Epithelial cell of proximal tubule (primary cell): ENCODE data around the gene NAA35. TPM values are rescaled to one million over a fixed set of nuclear protein-coding genes. Genes with fewer than 3 reads are reported as not detected.
A peak's percentile ranks its signal among the peaks of the same experiment; 100 is the strongest.
"Not testable (repeated sequence)": the region's sequence is repeated elsewhere in the genome, so short reads cannot be mapped to it uniquely, and the experiment has no call there.

Experiments
- DNase-seq: peaks from one replicate; pipeline ENCODE4 v3.0.0-alpha.2; 2011; ENCODE audit warnings: low read depth
- H3K4me3 ChIP-seq: 2 replicates; pipeline ENCODE4 v1.5.1; 2011; ENCODE audit warnings: low read depth, mild to moderate bottlenecking, low read length
- CTCF ChIP-seq: conservative IDR thresholded peaks from 2 replicates; pipeline ENCODE4 v1.5.1; 2012; ENCODE audit warnings: low read depth, mild to moderate bottlenecking, low read length
- total RNA-seq: library from RNA; depleted of rRNA; stranded (reverse); fragments of >200 nt; gene quantifications from 2 replicates; pipeline ENCODE4 v1.2.3, GENCODE V29; 2015

Gene NAA35
- total RNA-seq, 1 donor from 2014 or later, result 22.8 TPM

GRCh38 chr9:85931495-85931894 is 9.5 kb upstream of the NAA35 start:
- no peak for DNase-seq
- H3K4me3 ChIP-seq, result no peak overlapping the region
- TF ChIP-seq CTCF, result no peak

- not testable (repeated sequence) for DNase-seq, H3K4me3 ChIP-seq
Observed at GRCh38 chr9:85935950-85936349, 5.0 kb upstream of the NAA35 start.

DNA sequence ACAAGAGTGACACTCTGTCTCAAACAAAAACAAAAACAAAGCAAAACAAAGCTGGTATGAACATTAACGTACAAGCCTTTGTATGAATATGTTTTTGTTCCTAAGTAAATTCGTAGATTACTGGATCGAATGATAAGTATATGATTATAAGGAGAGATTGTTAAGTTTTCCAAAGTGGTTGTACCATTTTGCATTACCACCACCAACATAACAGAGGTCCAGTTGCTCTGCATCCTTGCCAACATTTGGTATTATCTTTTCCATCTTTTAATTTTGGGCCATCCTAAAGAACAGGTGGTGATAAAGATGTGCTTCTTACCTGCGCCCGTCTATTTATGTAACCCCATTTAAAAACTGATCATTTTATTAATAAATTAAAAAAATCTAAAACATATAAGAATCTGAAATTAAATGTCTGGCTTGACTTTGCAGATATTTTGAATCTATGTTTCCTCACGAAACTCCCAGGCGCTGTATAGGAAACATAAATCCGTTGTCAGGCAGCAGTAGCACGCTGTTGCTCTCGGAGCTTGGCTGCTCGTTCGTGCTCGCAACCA is 593 bp upstream of the NAA35 start:
- TF ChIP-seq CTCF, result no peak
- peak overlapping the region; percentile 61 for H3K4me3 ChIP-seq
- no peak for DNase-seq

GRCh38 chr9:85941622-85941940 is 635 bp downstream of the NAA35 start:
- no peak for TF ChIP-seq CTCF
- DNase-seq, result no peak
- H3K4me3 ChIP-seq, result peak overlapping the region; percentile 92

DNA sequence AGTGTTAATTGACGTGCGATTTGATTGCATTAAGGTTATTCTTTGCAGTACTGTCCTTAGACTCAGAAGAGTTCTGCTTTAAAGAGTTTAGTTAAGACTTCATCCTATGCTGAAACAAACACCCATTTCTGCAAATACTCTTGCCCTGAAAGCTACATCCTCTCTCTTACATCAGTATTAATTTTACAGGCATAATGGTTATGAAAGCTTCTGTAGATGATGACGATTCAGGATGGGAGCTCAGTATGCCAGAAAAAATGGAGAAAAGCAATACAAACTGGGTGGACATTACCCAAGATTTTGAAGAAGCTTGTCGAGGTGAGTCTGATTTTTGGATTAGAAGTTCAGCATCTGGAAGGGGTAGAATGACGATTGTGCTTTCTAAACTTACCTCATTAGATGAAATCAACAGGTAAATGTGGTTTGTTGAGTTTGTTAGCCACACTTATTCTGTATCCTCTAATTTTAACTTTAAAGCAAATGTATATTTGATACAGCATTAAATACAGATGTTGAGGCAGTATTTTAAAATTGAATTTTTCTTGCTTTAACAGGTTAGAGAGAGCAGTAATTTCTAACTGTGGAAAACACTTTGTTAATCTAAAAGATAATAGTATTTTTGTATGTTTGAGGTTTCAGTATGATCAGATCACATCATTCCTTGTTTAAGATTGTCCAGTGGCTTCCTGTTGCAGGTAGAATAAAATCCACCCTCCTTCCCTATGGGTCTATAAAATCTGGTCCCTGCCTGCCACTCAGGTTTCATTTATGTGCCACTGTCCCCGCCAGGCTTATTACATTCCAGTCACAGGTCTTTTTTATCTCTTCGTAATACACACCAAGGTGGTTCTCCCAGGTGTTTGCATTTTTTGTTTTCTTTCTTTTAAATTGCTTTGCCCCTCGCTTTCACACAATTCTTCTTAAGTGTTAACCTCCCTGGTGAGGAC is 1.3 kb downstream of the NAA35 start:
- H3K4me3 ChIP-seq, result peak overlapping the region; percentile 92
- no peak for DNase-seq
- no peak for TF ChIP-seq CTCF

- DNase-seq, result no peak
- peak overlapping the region; percentile 92 for H3K4me3 ChIP-seq
- TF ChIP-seq CTCF, result no peak
Observed at GRCh38 chr9:85942913-85943709, 2.2 kb downstream of the NAA35 start.

GRCh38 chr9:85943757-85944430 is 2.9 kb downstream of the NAA35 start:
- no peak overlapping the region for H3K4me3 ChIP-seq
- no peak for TF ChIP-seq CTCF
- no peak for DNase-seq
